ENCODE measurements around the gene MS4A12.
"Not testable (repeated sequence)": the region's sequence is repeated elsewhere in the genome, so short reads cannot be mapped to it uniquely, and the experiment has no call there.

Gene MS4A12

GRCh38 chr11:60492488-60493009 lies at the start of gene MS4A12:
TSS of gene MS4A12 (plus strand) at chr11:60492778. CDS start at chr11:60497319, 4,541 bp downstream.
- DNase-seq, result no peak

GRCh38 chr11:60447070-60447469 lies 45.5 kb upstream of the MS4A12 start:
- DNase-seq, result no peak

GRCh38 chr11:60447846-60448245 lies 44.7 kb upstream of the MS4A12 start:
- no peak for DNase-seq

- DNase-seq, result not testable (repeated sequence)
These were observed 41.4 kb upstream of the MS4A12 start for GRCh38 chr11:60451185-60451584.

GRCh38 chr11:60454212-60454611 lies 38.4 kb upstream of the MS4A12 start:
- DNase-seq, result no peak

- no peak for DNase-seq
These were observed 37.0 kb upstream of the MS4A12 start, which contains the start of gene MS4A1 for GRCh38 chr11:60455531-60456042. TSS of gene MS4A1 (plus strand) at chr11:60455847. CDS start at chr11:60462375, 6,528 bp downstream.

- no peak for DNase-seq
These were observed 35.0 kb upstream of the MS4A12 start for GRCh38 chr11:60457576-60457975.

- no peak for DNase-seq
These were observed 33.2 kb upstream of the MS4A12 start for GRCh38 chr11:60459345-60459744.

GRCh38 chr11:60468829-60469228 lies 23.7 kb upstream of the MS4A12 start:
- DNase-seq, result no peak

- DNase-seq, result no peak
These were observed 22.9 kb upstream of the MS4A12 start for GRCh38 chr11:60469723-60470122.

GRCh38 chr11:60477035-60477445 lies 15.5 kb upstream of the MS4A12 start:
- no peak for DNase-seq

- no peak for DNase-seq
These were observed 10.2 kb upstream of the MS4A12 start for GRCh38 chr11:60482361-60482760.

GRCh38 chr11:60485987-60486386 lies 6.6 kb upstream of the MS4A12 start:
- DNase-seq, result no peak

- DNase-seq, result no peak
These were observed 876 bp downstream of the MS4A12 start for GRCh38 chr11:60493454-60493853.

GRCh38 chr11:60498399-60498798 lies 5.8 kb downstream of the MS4A12 start:
- no peak for DNase-seq

GRCh38 chr11:60498853-60499252 lies 6.3 kb downstream of the MS4A12 start:
- no peak for DNase-seq

- DNase-seq, result no peak
These were observed 7.8 kb downstream of the MS4A12 start for GRCh38 chr11:60500276-60500910.

GRCh38 chr11:60502221-60502775 lies 9.7 kb downstream of the MS4A12 start:
- no peak for DNase-seq

- no peak for DNase-seq
These were observed 11.8 kb downstream of the MS4A12 start for GRCh38 chr11:60504219-60504905.

- DNase-seq, result not testable (repeated sequence)
These were observed 17.0 kb downstream of the MS4A12 start for GRCh38 chr11:60509609-60510008.

- DNase-seq, result not testable (repeated sequence)
These were observed 17.6 kb downstream of the MS4A12 start for GRCh38 chr11:60510209-60510608.

- no peak for DNase-seq
These were observed 18.8 kb downstream of the MS4A12 start for GRCh38 chr11:60511393-60511792.

- no peak for DNase-seq
These were observed 20.2 kb downstream of the MS4A12 start for GRCh38 chr11:60512651-60513225.

Data from NCI-H446 (cell line).